GM12878 (cell line): ENCODE measurements around the gene VEGFD. TPM values are rescaled to one million over a fixed set of nuclear protein-coding genes. Genes with fewer than 3 reads are reported as not detected.

Experiments
- ATAC-seq: fragments of 200-7000 bp; cut with Tn5 transposase; 3 replicates; pipeline ENCODE4 v1.9.1; 2020; ENCODE audit warnings: mild to moderate bottlenecking, moderate library complexity
- BruUV-seq: library from RNA; stranded (reverse); fragments of 400-500 nt; replicated peaks from 2 replicates; lab custom pipeline; 2021; lab: Mats Ljungman, UMichigan
- CTCF ChIA-PET: fragments of 300-600 bp; sonication (Branson Sonifier 250); formaldehyde crosslinking; extraction: SDS; loops from one replicate; lab custom pipeline; 2021; ENCODE audit warnings: inconsistent platforms; lab: Yijun Ruan, JAX
- POLR2A ChIA-PET: fragments of 350-600 bp; formaldehyde crosslinking; extraction: SDS; loops from one replicate; lab custom pipeline; 2021; ENCODE audit warnings: inconsistent platforms; lab: Charles Lee
- RAD21 ChIA-PET: fragments of 300-600 bp; sonication (Branson Sonifier 250); formaldehyde crosslinking; loops from one replicate; lab custom pipeline; 2023; ENCODE audit warnings: antibody characterized with exemption; ENCODE audit not compliant: unreplicated experiment; lab: Charles Lee
- SMC1A ChIA-PET: fragments of 300-600 bp; sonication (Branson Sonifier 250); formaldehyde crosslinking; loops from one replicate; lab custom pipeline; 2023; ENCODE audit not compliant: unreplicated experiment, uncharacterized antibody; lab: Charles Lee
- DNase-seq: peaks from one replicate; pipeline ENCODE4 v3.0.0-alpha.2; 2011; ENCODE audit warnings: low read depth, low spot score
- FAIRE-seq: peaks from 3 replicates; lab custom pipeline; 2011; peaks lifted over from hg19 to GRCh38; lab: Jason Lieb, UNC
- H2AFZ ChIP-seq: 2 replicates; pipeline ENCODE4 v1.6.0; 2011; ENCODE audit warnings: low read depth, low read length, control low read depth; ENCODE audit not compliant: control insufficient read depth
- H3K27ac ChIP-seq: 2 replicates; pipeline ENCODE4 v1.5.1; 2011; ENCODE audit warnings: control low read depth; ENCODE audit not compliant: control insufficient read depth, insufficient read depth
- H3K27me3 ChIP-seq, 2 experiments: replicated peaks in 1 of 2; 2 replicates each; pipeline versions ENCODE4 v1.6.0 to v1.6.1; 2011; ENCODE audit warnings: low read length in 1 of 2; ENCODE audit not compliant: control insufficient read depth in 2 of 2, insufficient read depth in 2 of 2
- H3K36me3 ChIP-seq, 2 experiments: 2 replicates each; pipeline ENCODE4 v1.5.1; 2011; ENCODE audit warnings: low read length in 1 of 2; ENCODE audit not compliant: control insufficient read depth in 2 of 2, insufficient read depth in 2 of 2
- H3K4me1 ChIP-seq: 2 replicates; pipeline ENCODE4 v1.6.1; 2011; ENCODE audit warnings: mild to moderate bottlenecking, low read length, moderate library complexity, mixed read lengths; ENCODE audit not compliant: control insufficient read depth, insufficient read depth
- H3K4me2 ChIP-seq: 2 replicates; pipeline ENCODE4 v1.6.0; 2011; ENCODE audit warnings: control low read depth; ENCODE audit not compliant: control insufficient read depth, insufficient read depth
- H3K4me3 ChIP-seq: fragments of 200-600 bp; sonication (generic); 2 replicates; pipeline ENCODE4 v1.5.1; 2016
- H3K79me2 ChIP-seq: 2 replicates; pipeline ENCODE4 v1.6.0; 2011; ENCODE audit warnings: low read length; ENCODE audit not compliant: control insufficient read depth, insufficient read depth
- H3K9ac ChIP-seq: 2 replicates; pipeline ENCODE4 v1.8.0; 2011; ENCODE audit warnings: low read length, control low read depth, mixed read lengths; ENCODE audit not compliant: control insufficient read depth, insufficient read depth
- H3K9me3 ChIP-seq: replicated peaks from 3 replicates; pipeline ENCODE4 v1.5.1; 2011; ENCODE audit warnings: mild to moderate bottlenecking, low read length; ENCODE audit not compliant: control insufficient read depth, insufficient read depth
- H4K20me1 ChIP-seq: 2 replicates; pipeline ENCODE4 v1.6.0; 2011; ENCODE audit not compliant: control insufficient read depth, insufficient read depth
- CHD1 ChIP-seq: IDR thresholded peaks from 2 replicates; pipeline ENCODE4 v1.6.1; 2012; ENCODE audit warnings: low read depth, low read length, improper control_type of control experiment
- EP300 ChIP-seq, 2 experiments: fragments of 150-350 bp in 1 of 2; IDR thresholded peaks; 2 replicates each; pipeline ENCODE4 v1.6.1; 2011 to 2012; ENCODE audit warnings: low read depth in 2 of 2, low read length in 2 of 2, borderline replicate concordance in 1 of 2, improper control_type of control experiment in 1 of 2, inconsistent platforms in 1 of 2; ENCODE audit not compliant: control insufficient read depth in 1 of 2
- MEF2A ChIP-seq: IDR thresholded peaks from 2 replicates; pipeline ENCODE4 v1.6.1; 2011; ENCODE audit warnings: low read depth, mild to moderate bottlenecking, low read length, moderate library complexity; ENCODE audit not compliant: insufficient read depth
- MYB ChIP-seq: fragments of 150-350 bp; IDR thresholded peaks from 2 replicates; pipeline ENCODE4 v1.6.1; 2014; ENCODE audit warnings: mild to moderate bottlenecking, low read depth, low read length, borderline replicate concordance
- WGBS: methylation state at CpG from one replicate; pipeline ENCODE4 v1.1.6; 2016; ENCODE audit warnings: low lambda C conversion rate; ENCODE audit not compliant: insufficient replicate concordance, insufficient coverage; ENCODE audit errors: missing lambda C conversion rate; 5-methylcytosine and 5-hydroxymethylcytosine counted together
- in situ Hi-C: fragments of 300-500 bp; cut with MboI; formaldehyde crosslinking; loops from 9 replicates; pipeline ENCODE4 v1.14.3; 2018; ENCODE audit warnings: mixed read lengths
- intact Hi-C: fragments of 100-400 bp; cut with micrococcal nuclease; formaldehyde crosslinking; loops from one replicate; pipeline ENCODE4 v1.14.2; 2022; ENCODE audit not compliant: unreplicated experiment
- polyA plus RNA-seq, 11 experiments: library from polyadenylated mRNA; depleted of rRNA in 4 of 11; unstranded in 6 of 11; stranded (reverse) in 5 of 11; fragments of >200 nt; fragmentation: Nextera tagmentation in 4 of 11; fragmentation: Illumina TruSeq in 1 of 11; extraction: Ambion mirVana in 4 of 11; extraction: Trizol in 1 of 11; gene quantifications; 1 replicate in 1 of 11; 2 replicates in 10 of 11; pipeline versions ENCODE4 v1.2.1 to v1.2.3, GENCODE V29; 2011 to 2016; ENCODE audit warnings: inconsistent platforms in 2 of 11, missing spikeins in 2 of 11, low read depth in 1 of 11
- total RNA-seq, 4 experiments: library from RNA; depleted of rRNA in 3 of 4; stranded (reverse); fragments of >200 nt in 3 of 4; fragmentation: Illumina TruSeq in 1 of 4; extraction: Trizol in 1 of 4; gene quantifications; 2 replicates each; pipeline versions ENCODE4 v1.2.1 to v1.2.3, GENCODE V29; 2013 to 2021
- TF ChIP-seq, protein P1 (sequence below): fragments of 450-650 bp; conservative IDR thresholded peaks from 2 replicates; pipeline ENCODE4 v1.6.1; 2017; ENCODE audit warnings: mild to moderate bottlenecking, moderate library complexity

Gene VEGFD
- total and polyA plus RNA-seq, 10 of the 15 experiments (the other 5 are each of a cell fraction or from before 2014, with no cell fraction given) = 0.15 TPM; not detected in 9

DNA sequence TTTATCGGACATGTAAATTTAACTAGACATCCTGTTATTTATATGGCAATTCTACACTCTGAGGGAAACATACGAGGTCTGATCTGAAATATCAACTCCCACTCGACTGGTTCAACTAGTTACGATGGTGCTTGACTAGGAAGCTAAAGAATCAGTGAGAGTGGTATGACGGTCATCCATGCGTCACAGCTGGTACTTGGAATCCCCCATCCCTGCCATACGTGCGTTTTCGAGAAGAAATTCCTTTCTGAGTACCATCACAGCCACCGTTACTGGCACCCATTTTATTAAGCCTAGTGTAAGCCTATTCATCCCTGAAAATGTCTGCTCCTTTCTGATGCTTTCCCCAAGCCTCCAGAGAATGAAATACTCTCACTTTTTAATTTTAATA is 48.2 kb downstream of the VEGFD start:
- SMC1A ChIA-PET = interaction anchor here (1.0 kb wide), 1 partner anchor 13 kb away, joined by 3 read pairs; no protein-coding TSS in a partner anchor

More for the DNA sequence above, 48.2 kb downstream of the VEGFD start:
- Histone ChIP-seq H3K27ac (no peak overlapping the region), H3K4me2 (peak overlapping the region; percentile 39), H2AFZ (peak overlapping the region; percentile 76), H3K36me3 (peaks cover 0 to 3% of the 10 kb centered on the region in 2 experiments; a peak in 1 of 4 replicates), H3K27me3 (no peaks in the 10 kb centered on the region), H3K4me1 (no peaks in the 10 kb centered on the region), H3K9ac (0 out of 2 replicates have a peak overlapping the region, but pooled peaks have one; percentile 1), H4K20me1 (no peaks in the 10 kb centered on the region), H3K9me3 (no peaks in the 10 kb centered on the region), H3K4me3 (peak overlapping the region; percentile 50; the same call in 1 of the 2 replicates), H3K79me2 (peaks cover 14% of the 10 kb centered on the region)
- ATAC-seq (peak; percentile 9), DNase-seq (no peak), FAIRE-seq (no peak)
- RAD21 ChIA-PET = interaction anchor here (0.7 to 1.0 kb wide), 3 partner anchors 36 to 132 kb away, joined by 3 read pairs; no protein-coding TSS in a partner anchor
- no TSS peak for BruUV-seq
- in situ Hi-C loops (no loop called here), intact Hi-C loops (no loop called here)
- POLR2A ChIA-PET = no interaction called here
- 24% methylated on average over 10 of the region's 10 CpGs for WGBS
- CTCF ChIA-PET = interaction anchor here (0.9 to 1.0 kb wide), 2 partner anchors 11 to 36 kb away, joined by 4 to 5 read pairs; no protein-coding TSS in a partner anchor
- TF ChIP-seq, protein P1, sequence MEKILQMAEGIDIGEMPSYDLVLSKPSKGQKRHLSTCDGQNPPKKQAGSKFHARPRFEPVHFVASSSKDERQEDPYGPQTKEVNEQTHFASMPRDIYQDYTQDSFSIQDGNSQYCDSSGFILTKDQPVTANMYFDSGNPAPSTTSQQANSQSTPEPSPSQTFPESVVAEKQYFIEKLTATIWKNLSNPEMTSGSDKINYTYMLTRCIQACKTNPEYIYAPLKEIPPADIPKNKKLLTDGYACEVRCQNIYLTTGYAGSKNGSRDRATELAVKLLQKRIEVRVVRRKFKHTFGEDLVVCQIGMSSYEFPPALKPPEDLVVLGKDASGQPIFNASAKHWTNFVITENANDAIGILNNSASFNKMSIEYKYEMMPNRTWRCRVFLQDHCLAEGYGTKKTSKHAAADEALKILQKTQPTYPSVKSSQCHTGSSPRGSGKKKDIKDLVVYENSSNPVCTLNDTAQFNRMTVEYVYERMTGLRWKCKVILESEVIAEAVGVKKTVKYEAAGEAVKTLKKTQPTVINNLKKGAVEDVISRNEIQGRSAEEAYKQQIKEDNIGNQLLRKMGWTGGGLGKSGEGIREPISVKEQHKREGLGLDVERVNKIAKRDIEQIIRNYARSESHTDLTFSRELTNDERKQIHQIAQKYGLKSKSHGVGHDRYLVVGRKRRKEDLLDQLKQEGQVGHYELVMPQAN = 0 out of 2 replicates have a peak, but pooled peaks have one; percentile 1
- TF ChIP-seq CHD1 = no peak
- TF ChIP-seq EP300 (IDR thresholded peaks at IDR 0.05; ENCODE audit: borderline replicate concordance in 1 of 2, control insufficient read depth in 1 of 2, low read depth in 2 of 2, low read length in 2 of 2) = 0 out of 4 replicates have a peak, but pooled peaks of 1 of the 2 experiments have one; percentile 14
- TF ChIP-seq MEF2A = no peak
- no peak for TF ChIP-seq MYB
